IPS-NIHi7 (cell line): ENCODE results near the gene PDE4C.
"Not testable (repeated sequence)": the region's sequence is repeated elsewhere in the genome, so short reads cannot be mapped to it uniquely, and the experiment has no call there.

Experiments used
- DNase-seq: peaks from one replicate; pipeline ENCODE4 v3.0.0; 2012; ENCODE audit warnings: mixed read lengths; ENCODE audit errors: extremely low spot score

PDE4C gene

GRCh38 chr19:18223860-18224524, 2.2 kb downstream of the PDE4C start:
- peak; percentile 85 for DNase-seq

- no peak for DNase-seq
Measured at GRCh38 chr19:18221815-18222725, 4.2 kb downstream of the PDE4C start.

- peak; percentile 94 for DNase-seq
Measured at GRCh38 chr19:18220632-18221275, 5.5 kb downstream of the PDE4C start.

GRCh38 chr19:18219911-18220631, 6.2 kb downstream of the PDE4C start:
- DNase-seq: no peak

GRCh38 chr19:18218600-18218999, 7.6 kb downstream of the PDE4C start:
- DNase-seq: no peak

GRCh38 chr19:18218159-18218558, 8.1 kb downstream of the PDE4C start:
- DNase-seq: no peak

- DNase-seq: no peak
Measured at GRCh38 chr19:18216789-18217188, 9.4 kb downstream of the PDE4C start.

- no peak for DNase-seq
Measured at GRCh38 chr19:18214779-18215433, 11.3 kb downstream of the PDE4C start.

- no peak for DNase-seq
Measured at GRCh38 chr19:18211683-18212082, 14.6 kb downstream of the PDE4C start.

- DNase-seq: not testable (repeated sequence)
Measured at GRCh38 chr19:18209912-18210311, 16.3 kb downstream of the PDE4C start.

- DNase-seq: peak; percentile 51
Measured at GRCh38 chr19:18208098-18208951, 17.9 kb downstream of the PDE4C start.

GRCh38 chr19:18206018-18206417, 20.2 kb downstream of the PDE4C start:
- no peak for DNase-seq

GRCh38 chr19:18205200-18205892, 20.9 kb downstream of the PDE4C start:
- peak; percentile 45 for DNase-seq

GRCh38 chr19:18204394-18205199, 21.6 kb downstream of the PDE4C start:
- DNase-seq: peak; percentile 48

- peak; percentile 95 for DNase-seq
Measured at GRCh38 chr19:18203863-18204393, 22.3 kb downstream of the PDE4C start, which contains the start of gene RAB3A. Gene RAB3A (minus strand): TSS chr19:18204042. CDS start chr19:18202740, 1,302 bp downstream.

- no peak for DNase-seq
Measured at GRCh38 chr19:18203408-18203862, 22.8 kb downstream of the PDE4C start.

- peak; percentile 36 for DNase-seq
Measured at GRCh38 chr19:18202778-18203407, 23.3 kb downstream of the PDE4C start.

- DNase-seq: no peak
Measured at GRCh38 chr19:18202397-18202777, 23.9 kb downstream of the PDE4C start.
